Breast epithelium (tissue), 3 donors: ENCODE data around the gene ISG15.

ENCODE experiments used
- POLR2A ChIP-seq: fragments of 450-650 bp; IDR thresholded peaks from one replicate; pipeline ENCODE4 v1.6.1; 2016; ENCODE audit warnings: antibody characterized with exemption, mild to moderate bottlenecking, moderate library complexity
- POLR2AphosphoS5 ChIP-seq, 3 donors: sonication (generic); formaldehyde crosslinking; IDR thresholded peaks; one replicate each; pipeline ENCODE4 v1.6.1; 2017; ENCODE audit warnings: antibody characterized with exemption in 3 of 3
- TF ChIP-seq, protein P1 (sequence below), 3 donors: fragments of 450-650 bp; IDR thresholded peaks; one replicate each; pipeline ENCODE4 v1.5.1; 2016 to 2017; ENCODE audit warnings: antibody characterized with exemption in 3 of 3, mild to moderate bottlenecking in 3 of 3, moderate library complexity in 3 of 3

GRCh38 chr1:1020415-1021009, 7.2 kb downstream of the ISG15 start:
- TF ChIP-seq, protein P1, sequence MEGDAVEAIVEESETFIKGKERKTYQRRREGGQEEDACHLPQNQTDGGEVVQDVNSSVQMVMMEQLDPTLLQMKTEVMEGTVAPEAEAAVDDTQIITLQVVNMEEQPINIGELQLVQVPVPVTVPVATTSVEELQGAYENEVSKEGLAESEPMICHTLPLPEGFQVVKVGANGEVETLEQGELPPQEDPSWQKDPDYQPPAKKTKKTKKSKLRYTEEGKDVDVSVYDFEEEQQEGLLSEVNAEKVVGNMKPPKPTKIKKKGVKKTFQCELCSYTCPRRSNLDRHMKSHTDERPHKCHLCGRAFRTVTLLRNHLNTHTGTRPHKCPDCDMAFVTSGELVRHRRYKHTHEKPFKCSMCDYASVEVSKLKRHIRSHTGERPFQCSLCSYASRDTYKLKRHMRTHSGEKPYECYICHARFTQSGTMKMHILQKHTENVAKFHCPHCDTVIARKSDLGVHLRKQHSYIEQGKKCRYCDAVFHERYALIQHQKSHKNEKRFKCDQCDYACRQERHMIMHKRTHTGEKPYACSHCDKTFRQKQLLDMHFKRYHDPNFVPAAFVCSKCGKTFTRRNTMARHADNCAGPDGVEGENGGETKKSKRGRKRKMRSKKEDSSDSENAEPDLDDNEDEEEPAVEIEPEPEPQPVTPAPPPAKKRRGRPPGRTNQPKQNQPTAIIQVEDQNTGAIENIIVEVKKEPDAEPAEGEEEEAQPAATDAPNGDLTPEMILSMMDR (IDR thresholded peaks at IDR 0.05): no peak
- TF ChIP-seq POLR2A: no peak
- no peak for TF ChIP-seq POLR2AphosphoS5 (IDR thresholded peaks at IDR 0.05)
